ENCODE measurements around the gene EXOC6B.

Gene EXOC6B

GRCh38 chr2:72205504-72205881, 620.3 kb downstream of the EXOC6B start:
- no peaks in the 10 kb centered on the region for H3K4me1 ChIP-seq (ENCODE audit: insufficient read depth, low read length, poor library complexity, severe bottlenecking)
- H3F3A ChIP-seq (ENCODE audit: low read depth) = no peaks in the 10 kb centered on the region
- H3K9me3 ChIP-seq (ENCODE audit: insufficient read depth, low read depth, low read length) = no peaks in the 10 kb centered on the region
- H3K4me3 ChIP-seq (ENCODE audit: low read length, poor library complexity, severe bottlenecking) = no peak overlapping the region
- H3K27me3 ChIP-seq (ENCODE audit: insufficient read depth, low read length, poor library complexity, severe bottlenecking) = no peaks in the 10 kb centered on the region
- H3K79me2 ChIP-seq (ENCODE audit: insufficient read depth, low read length) = no peaks in the 10 kb centered on the region
- TF ChIP-seq EZH2phosphoT487 (IDR thresholded peaks at IDR 0.05; ENCODE audit: borderline replicate concordance) (no peak), CTCF (conservative IDR thresholded peaks at IDR 0.05; ENCODE audit: low read length) (no peak)
- no peaks in the 10 kb centered on the region for H3K9me2 ChIP-seq (replicated peaks; ENCODE audit: low read depth, low read length)
- no peaks in the 10 kb centered on the region for H3K36me3 ChIP-seq (ENCODE audit: insufficient read depth, low read length)
- no peaks in the 10 kb centered on the region for H4K20me1 ChIP-seq (ENCODE audit: insufficient read depth, low read length, poor library complexity, severe bottlenecking)
- H2AFZ ChIP-seq (ENCODE audit: low read length) = no peak overlapping the region
- H3K4me2 ChIP-seq (ENCODE audit: low read depth, low read length, poor library complexity, severe bottlenecking) = no peak overlapping the region
- H3K9ac ChIP-seq (ENCODE audit: low read depth, low read length, poor library complexity, severe bottlenecking) = no peak overlapping the region

GRCh38 chr2:72204786-72205503, 620.9 kb downstream of the EXOC6B start:
- Histone ChIP-seq H3F3A (ENCODE audit: low read depth) (no peaks in the 10 kb centered on the region), H3K4me1 (ENCODE audit: insufficient read depth, low read length, poor library complexity, severe bottlenecking) (no peaks in the 10 kb centered on the region), H3K9me3 (ENCODE audit: insufficient read depth, low read depth, low read length) (no peaks in the 10 kb centered on the region), H3K9me2 (replicated peaks; ENCODE audit: low read depth, low read length) (no peaks in the 10 kb centered on the region), H3K4me3 (ENCODE audit: low read length, poor library complexity, severe bottlenecking) (no peak overlapping the region), H2AFZ (ENCODE audit: low read length) (no peak overlapping the region), H4K20me1 (ENCODE audit: insufficient read depth, low read length, poor library complexity, severe bottlenecking) (no peaks in the 10 kb centered on the region), H3K27me3 (ENCODE audit: insufficient read depth, low read length, poor library complexity, severe bottlenecking) (no peaks in the 10 kb centered on the region), H3K79me2 (ENCODE audit: insufficient read depth, low read length) (no peaks in the 10 kb centered on the region), H3K9ac (ENCODE audit: low read depth, low read length, poor library complexity, severe bottlenecking) (no peak overlapping the region), H3K4me2 (ENCODE audit: low read depth, low read length, poor library complexity, severe bottlenecking) (no peak overlapping the region), H3K36me3 (ENCODE audit: insufficient read depth, low read length) (no peaks in the 10 kb centered on the region)
- TF ChIP-seq EZH2phosphoT487 (IDR thresholded peaks at IDR 0.05; ENCODE audit: borderline replicate concordance) = no peak
- TF ChIP-seq CTCF (conservative IDR thresholded peaks at IDR 0.05; ENCODE audit: low read length) = no peak

- Histone ChIP-seq H3K4me1 (ENCODE audit: insufficient read depth, low read length, poor library complexity, severe bottlenecking) (no peaks in the 10 kb centered on the region), H3F3A (ENCODE audit: low read depth) (no peaks in the 10 kb centered on the region), H3K4me2 (ENCODE audit: low read depth, low read length, poor library complexity, severe bottlenecking) (no peak overlapping the region), H3K9me3 (ENCODE audit: insufficient read depth, low read depth, low read length) (no peaks in the 10 kb centered on the region), H3K4me3 (ENCODE audit: low read length, poor library complexity, severe bottlenecking) (no peak overlapping the region), H2AFZ (ENCODE audit: low read length) (no peak overlapping the region), H3K9me2 (replicated peaks; ENCODE audit: low read depth, low read length) (no peaks in the 10 kb centered on the region), H3K9ac (ENCODE audit: low read depth, low read length, poor library complexity, severe bottlenecking) (no peak overlapping the region), H4K20me1 (ENCODE audit: insufficient read depth, low read length, poor library complexity, severe bottlenecking) (no peaks in the 10 kb centered on the region), H3K79me2 (ENCODE audit: insufficient read depth, low read length) (no peaks in the 10 kb centered on the region), H3K27me3 (ENCODE audit: insufficient read depth, low read length, poor library complexity, severe bottlenecking) (no peaks in the 10 kb centered on the region), H3K36me3 (ENCODE audit: insufficient read depth, low read length) (no peaks in the 10 kb centered on the region)
- TF ChIP-seq EZH2phosphoT487 (IDR thresholded peaks at IDR 0.05; ENCODE audit: borderline replicate concordance) (no peak), CTCF (conservative IDR thresholded peaks at IDR 0.05; ENCODE audit: low read length) (no peak)
These were observed 621.6 kb downstream of the EXOC6B start for GRCh38 chr2:72204156-72204785.
